SHP77 treated with DMSO at 0.1 percent for 48 hours (cell line): Measurements from ENCODE around the gene ZNF514.
"Not testable (repeated sequence)": the region's sequence is repeated elsewhere in the genome, so short reads cannot be mapped to it uniquely, and the experiment has no call there.

Experiments
- DNase-seq: peaks from one replicate; lab custom pipeline; 2025; lab: John Stamatoyannopoulos, UW

The ZNF514 gene

DNA sequence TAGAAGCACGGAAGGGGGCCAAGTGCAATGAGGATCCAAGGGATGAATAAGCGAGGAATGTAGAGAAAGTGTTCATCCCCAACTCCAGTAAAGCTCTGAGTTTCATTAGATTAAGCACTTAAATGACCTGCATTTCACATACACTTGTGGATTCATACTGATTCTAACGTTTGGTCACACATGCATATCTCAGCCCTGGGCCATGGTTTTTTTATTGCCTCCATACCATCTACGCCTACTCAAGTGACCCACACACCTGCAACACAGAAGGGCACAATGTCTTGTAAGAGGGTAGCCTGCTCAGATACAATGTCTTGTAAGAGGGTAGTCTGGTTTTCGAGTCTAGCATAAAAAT is 37.5 kb downstream of the ZNF514 start:
- DNase-seq: no peak

DNA sequence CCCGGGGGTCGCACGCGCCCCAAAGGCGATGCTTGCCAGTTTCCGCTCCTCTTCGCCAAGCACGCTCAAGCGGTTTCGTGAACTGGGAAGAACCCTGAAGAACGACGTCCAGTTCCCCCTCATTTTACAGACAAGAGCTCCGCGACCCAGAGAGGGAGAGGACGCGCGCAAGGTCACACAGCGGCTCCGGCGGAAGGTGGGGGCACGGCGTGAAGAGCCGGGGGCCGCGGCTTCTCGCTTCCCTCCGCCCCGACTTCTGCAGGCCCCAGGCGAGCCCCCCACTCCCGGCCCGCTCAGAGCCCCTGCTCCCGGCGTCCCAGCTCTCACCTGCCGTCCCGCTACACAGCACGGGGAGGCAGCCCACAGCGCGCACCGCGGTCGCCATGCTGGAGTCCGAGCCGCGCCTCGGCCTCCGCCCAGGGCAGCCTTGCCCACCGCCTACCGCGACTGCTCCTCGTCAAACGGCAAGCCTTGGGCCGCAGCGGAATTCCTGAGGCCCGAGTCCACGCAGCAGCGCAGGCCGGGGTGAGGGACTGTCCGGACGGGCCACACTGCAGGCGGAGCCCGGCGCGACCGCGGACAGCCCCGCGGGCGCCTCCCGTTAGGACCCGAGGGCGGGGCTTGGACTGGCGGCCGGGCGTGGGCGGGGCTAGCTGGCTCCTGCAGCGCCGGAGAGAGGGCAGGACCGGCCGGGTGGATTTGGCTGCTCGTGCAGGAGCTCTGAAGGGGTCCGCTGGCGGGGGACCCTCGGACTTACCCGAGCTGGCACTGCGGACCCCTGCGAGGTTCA is 38.0 kb downstream of the ZNF514 start, which contains the start of gene MRPS5:
MRPS5 (minus strand) TSS at position 402 of the 790 bp plus-strand sequence; CDS start at position 385, 17 bp downstream.
- DNase-seq: peak; percentile 39

DNA sequence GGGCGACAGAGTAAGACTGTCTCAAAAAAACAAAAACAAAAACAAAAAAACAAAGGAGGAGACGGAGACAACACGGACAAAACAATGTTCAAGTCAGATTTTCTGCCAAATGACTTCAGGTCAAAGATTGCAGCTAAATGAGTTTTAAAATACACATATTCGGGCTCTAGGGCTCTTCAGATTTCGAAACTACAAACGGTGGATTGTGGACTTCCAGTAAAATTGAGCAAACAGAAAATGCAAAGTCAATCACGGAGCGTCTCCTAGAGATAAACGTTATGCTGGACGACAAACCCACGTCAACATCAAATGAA is 38.6 kb downstream of the ZNF514 start:
- DNase-seq: no peak

DNA sequence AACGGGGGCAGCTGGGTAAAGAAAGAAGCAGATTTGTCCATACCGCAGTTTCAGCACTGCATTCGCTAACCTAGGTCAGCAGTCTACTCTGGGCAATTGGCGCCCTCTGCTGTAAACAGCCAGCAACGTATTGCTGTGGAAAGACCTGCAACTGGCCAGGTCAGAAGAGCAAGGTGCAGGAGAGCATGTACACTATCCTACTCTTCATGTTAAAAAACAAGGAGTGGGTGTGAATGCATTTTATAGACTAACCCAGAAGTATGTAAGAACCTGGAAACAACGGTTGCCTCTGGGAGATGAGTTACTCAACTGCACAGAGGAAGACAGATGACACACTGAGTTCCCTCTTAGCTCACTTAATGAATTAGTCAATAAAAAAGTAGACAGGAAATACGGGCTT is 44.2 kb downstream of the ZNF514 start:
- peak; percentile 21 for DNase-seq

DNA sequence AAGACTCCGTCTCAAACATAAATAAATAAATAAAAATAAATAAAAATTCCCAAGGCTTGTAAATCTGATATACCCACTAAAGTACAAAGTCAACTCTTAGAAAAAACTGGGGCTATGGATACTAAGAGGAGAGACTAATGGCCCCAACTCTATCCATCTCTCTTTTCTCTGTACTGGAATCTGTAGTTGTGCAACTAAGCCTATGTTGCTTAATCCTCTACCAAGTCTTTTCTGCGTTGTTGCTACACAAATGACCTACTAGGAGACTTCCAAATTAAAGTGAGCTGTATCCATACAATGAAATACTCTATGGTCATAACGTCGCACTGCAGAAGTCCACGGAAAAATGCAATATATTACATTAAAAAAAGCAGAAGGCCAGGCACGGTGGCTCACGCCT is 46.2 kb downstream of the ZNF514 start:
- DNase-seq: no peak

DNA sequence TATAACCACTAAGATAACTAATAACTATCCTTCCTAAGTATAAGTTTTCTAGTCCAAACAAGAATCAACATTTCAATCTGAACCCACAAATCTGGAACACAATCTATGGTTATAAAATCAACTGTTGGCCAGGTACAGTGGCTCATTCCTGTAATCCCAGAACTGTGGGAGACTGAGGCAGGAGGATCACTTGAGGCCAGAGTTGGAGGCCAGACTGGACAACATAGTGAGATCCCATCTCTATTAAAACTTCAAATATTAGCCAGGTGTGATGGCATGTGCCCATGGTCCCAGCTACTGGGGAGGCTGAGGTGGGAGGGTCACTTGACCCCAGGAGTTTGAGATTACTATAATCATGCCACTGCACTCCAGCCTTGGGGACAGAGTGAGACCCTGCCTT is 49.3 kb downstream of the ZNF514 start:
- DNase-seq: no peak

DNA sequence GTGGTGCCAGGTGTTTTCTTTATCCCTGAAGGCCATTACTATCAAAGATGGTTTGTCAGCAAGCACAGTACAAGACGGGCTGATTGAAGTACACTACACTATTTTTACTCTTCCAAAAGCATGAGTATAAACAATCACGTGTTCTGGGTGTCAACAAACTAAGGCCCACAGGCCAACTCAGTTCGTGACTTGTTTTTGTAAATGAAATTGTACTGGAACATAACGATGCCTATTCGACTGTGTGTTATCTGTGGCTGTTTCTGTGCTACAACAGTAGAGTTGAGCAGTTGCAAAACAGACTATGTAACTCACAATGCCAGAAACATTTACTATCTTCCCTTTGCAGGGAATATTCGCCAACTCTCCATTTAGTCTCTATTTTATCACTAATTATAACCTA is 50.4 kb downstream of the ZNF514 start:
- DNase-seq: no peak

DNA sequence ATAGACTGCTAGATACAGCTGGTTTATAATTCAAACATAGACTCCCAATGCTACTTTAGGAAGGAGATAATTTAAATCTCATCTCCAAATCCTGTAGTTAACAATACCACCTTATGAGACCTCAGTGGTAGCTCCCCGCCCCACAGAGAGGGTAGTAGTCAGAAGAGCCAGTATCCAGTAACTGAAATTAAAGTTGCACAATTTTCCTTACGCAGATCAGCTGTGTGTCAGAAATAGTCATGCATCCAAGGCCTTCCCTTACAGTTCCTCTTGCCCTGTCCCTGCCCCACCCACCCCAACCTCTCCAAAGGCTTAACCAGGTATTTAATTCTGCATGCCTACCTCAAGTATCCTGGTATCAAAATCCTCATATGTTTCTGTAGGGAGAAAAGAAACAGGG is 53.6 kb downstream of the ZNF514 start:
- no peak for DNase-seq

DNA sequence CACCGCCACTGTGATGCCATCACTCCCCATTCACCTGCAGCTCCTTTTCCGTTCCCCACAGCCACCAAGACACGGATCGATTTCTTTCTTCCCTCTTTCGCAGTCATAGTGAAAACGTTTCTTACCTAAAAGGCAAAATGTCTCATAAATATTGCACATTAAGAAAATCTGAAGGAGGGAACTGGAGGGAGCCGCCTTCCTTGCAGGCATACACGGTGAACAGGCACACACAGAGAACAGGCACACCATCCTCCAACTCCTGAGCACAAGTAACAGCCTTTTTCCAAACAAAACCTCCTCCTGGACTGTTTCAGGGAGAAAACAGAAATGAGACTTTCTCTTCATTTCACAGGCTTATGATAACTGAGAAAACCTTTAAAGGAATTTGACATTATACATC is 55.0 kb downstream of the ZNF514 start:
- DNase-seq: no peak

DNA sequence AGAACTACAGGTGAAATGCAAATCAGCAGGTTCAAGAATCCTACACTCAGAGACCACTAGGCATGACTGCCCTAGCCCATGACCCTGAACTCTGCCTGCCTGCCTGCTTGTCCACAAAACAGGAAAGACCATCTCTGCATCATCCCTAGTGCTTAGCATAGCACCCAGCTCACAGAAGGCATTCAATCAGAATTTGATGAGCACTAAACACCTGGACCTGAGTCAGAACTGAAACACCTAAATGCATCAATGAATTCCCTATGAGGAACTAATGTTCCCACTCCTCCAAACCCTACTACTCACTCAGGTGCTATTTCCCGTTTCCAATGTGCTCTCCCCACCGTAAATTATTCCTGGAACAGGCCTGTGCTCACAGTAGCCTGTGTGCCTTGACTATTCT is 59.7 kb downstream of the ZNF514 start:
- no peak for DNase-seq

DNA sequence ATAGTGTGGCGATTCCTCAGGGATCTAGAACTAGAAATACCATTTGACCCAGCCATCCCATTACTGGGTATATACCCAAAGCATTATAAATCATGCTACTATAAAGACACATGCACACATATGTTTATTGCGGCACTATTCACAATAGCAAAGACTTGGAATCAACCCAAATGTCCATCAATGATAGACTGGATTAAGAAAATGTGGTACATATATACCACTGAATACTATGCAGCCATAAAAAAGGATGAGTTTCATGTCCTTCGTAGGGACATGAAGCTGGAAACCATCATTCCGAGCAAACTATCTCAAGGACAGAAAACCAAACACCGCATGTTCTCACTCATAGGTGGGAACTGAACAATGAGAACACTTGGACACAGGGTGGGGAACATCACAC is 61.4 kb downstream of the ZNF514 start:
- not testable (repeated sequence) for DNase-seq
